Measurements from ENCODE around the gene RAE1.
"Not testable (repeated sequence)": the region's sequence is repeated elsewhere in the genome, so short reads cannot be mapped to it uniquely, and the experiment has no call there.

RAE1 gene

GRCh38 chr20:57326667-57327455 is 24.2 kb upstream of the RAE1 start:
- DNase-seq: no peak

GRCh38 chr20:57327820-57328219 is 23.2 kb upstream of the RAE1 start:
- no peak for DNase-seq

GRCh38 chr20:57329608-57330221 is 21.3 kb upstream of the RAE1 start, which contains the start of gene SPO11:
Gene SPO11 (plus strand): TSS chr20:57329803. CDS start chr20:57329868, 65 bp downstream.
- no peak for DNase-seq

- no peak for DNase-seq
These were observed 20.1 kb upstream of the RAE1 start for GRCh38 chr20:57330998-57331397.

- no peak for DNase-seq
These were observed 18.7 kb upstream of the RAE1 start for GRCh38 chr20:57332105-57333089.

- no peak for DNase-seq
These were observed 15.7 kb upstream of the RAE1 start for GRCh38 chr20:57335392-57335791.

- DNase-seq: no peak
These were observed 9.4 kb upstream of the RAE1 start for GRCh38 chr20:57341663-57342062.

- DNase-seq: no peak
These were observed 8.2 kb upstream of the RAE1 start for GRCh38 chr20:57342829-57343228.

GRCh38 chr20:57346477-57346876 is 4.6 kb upstream of the RAE1 start:
- DNase-seq: no peak

GRCh38 chr20:57347393-57347792 is 3.7 kb upstream of the RAE1 start:
- no peak for DNase-seq

GRCh38 chr20:57348200-57348921 is 2.7 kb upstream of the RAE1 start:
- DNase-seq: not testable (repeated sequence)

GRCh38 chr20:57348922-57349574 is 2.0 kb upstream of the RAE1 start:
- not testable (repeated sequence) for DNase-seq

- no peak for DNase-seq
These were observed 859 bp upstream of the RAE1 start for GRCh38 chr20:57350081-57350710.

- not testable (repeated sequence) for DNase-seq
These were observed 371 bp upstream of the RAE1 start for GRCh38 chr20:57350726-57351041.

GRCh38 chr20:57352305-57352704 is 1.2 kb downstream of the RAE1 start:
- no peak for DNase-seq

- DNase-seq: no peak
These were observed 2.3 kb downstream of the RAE1 start for GRCh38 chr20:57353351-57353750.

- no peak for DNase-seq
These were observed 10.5 kb downstream of the RAE1 start for GRCh38 chr20:57361517-57361916.

- no peak for DNase-seq
These were observed 13.4 kb downstream of the RAE1 start for GRCh38 chr20:57364451-57364850.

- DNase-seq: no peak
These were observed 18.5 kb downstream of the RAE1 start for GRCh38 chr20:57369596-57369995.

GRCh38 chr20:57370316-57370715 is 19.3 kb downstream of the RAE1 start:
- DNase-seq: no peak

- DNase-seq: no peak
These were observed 20.3 kb downstream of the RAE1 start for GRCh38 chr20:57371363-57371762.

GRCh38 chr20:57372157-57372556 is 21.1 kb downstream of the RAE1 start:
- no peak for DNase-seq

Measured in SIG-M5 (cell line).